Measurements from ENCODE around the gene ENPEP.
"Not testable (repeated sequence)": the region's sequence is repeated elsewhere in the genome, so short reads cannot be mapped to it uniquely, and the experiment has no call there.

ENPEP gene

DNA sequence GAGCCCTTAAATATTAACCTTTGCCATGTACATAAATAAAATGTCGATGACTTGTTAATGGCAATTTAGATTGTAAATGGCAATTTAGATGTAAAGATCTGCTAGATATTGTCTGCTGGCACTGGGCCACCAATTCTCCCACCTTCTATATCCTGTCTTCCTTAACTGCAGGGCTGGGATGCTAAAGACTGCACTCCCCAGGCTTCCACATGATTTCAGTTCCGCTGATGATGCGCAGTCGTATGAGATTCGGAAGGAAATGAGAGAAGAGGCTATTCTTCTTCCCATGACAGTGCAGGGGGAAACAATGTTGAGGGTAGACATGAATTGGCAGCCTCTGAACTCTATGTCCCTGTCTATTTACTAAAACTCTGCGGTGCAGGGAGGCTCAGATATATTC lies 91.3 kb downstream of the ENPEP start:
- TF ChIP-seq EZH2phosphoT487 (conservative IDR thresholded peaks at IDR 0.05; ENCODE audit: low read length): no peak
- TF ChIP-seq, protein P1, sequence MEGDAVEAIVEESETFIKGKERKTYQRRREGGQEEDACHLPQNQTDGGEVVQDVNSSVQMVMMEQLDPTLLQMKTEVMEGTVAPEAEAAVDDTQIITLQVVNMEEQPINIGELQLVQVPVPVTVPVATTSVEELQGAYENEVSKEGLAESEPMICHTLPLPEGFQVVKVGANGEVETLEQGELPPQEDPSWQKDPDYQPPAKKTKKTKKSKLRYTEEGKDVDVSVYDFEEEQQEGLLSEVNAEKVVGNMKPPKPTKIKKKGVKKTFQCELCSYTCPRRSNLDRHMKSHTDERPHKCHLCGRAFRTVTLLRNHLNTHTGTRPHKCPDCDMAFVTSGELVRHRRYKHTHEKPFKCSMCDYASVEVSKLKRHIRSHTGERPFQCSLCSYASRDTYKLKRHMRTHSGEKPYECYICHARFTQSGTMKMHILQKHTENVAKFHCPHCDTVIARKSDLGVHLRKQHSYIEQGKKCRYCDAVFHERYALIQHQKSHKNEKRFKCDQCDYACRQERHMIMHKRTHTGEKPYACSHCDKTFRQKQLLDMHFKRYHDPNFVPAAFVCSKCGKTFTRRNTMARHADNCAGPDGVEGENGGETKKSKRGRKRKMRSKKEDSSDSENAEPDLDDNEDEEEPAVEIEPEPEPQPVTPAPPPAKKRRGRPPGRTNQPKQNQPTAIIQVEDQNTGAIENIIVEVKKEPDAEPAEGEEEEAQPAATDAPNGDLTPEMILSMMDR (IDR thresholded peaks at IDR 0.05; ENCODE audit: insufficient read depth, low read length, poor library complexity, severe bottlenecking): no peak
- no peak overlapping the region for H3K4me3 ChIP-seq (ENCODE audit: insufficient read depth, low read length, poor library complexity, severe bottlenecking)
- no peaks in the 10 kb centered on the region for H3K36me3 ChIP-seq (ENCODE audit: low read length)
- no peak overlapping the region for H3K9ac ChIP-seq (ENCODE audit: low read length)
- no peaks in the 10 kb centered on the region for H4K20me1 ChIP-seq (ENCODE audit: low read depth, low read length)
- no peaks in the 10 kb centered on the region for H3K79me2 ChIP-seq (ENCODE audit: insufficient read depth, low read length)
- no peaks in the 10 kb centered on the region for H3K9me2 ChIP-seq (replicated peaks; ENCODE audit: insufficient read depth, low read length)
- no peaks in the 10 kb centered on the region for H3K9me3 ChIP-seq (ENCODE audit: insufficient read depth, low read length)
- H3K4me2 ChIP-seq (ENCODE audit: low read depth, low read length, poor library complexity, severe bottlenecking): no peak overlapping the region
- no peak overlapping the region for H3K27ac ChIP-seq (ENCODE audit: low read depth, low read length)
- no peaks in the 10 kb centered on the region for H3F3A ChIP-seq (ENCODE audit: insufficient read depth)
- no peaks in the 10 kb centered on the region for H3K27me3 ChIP-seq (ENCODE audit: low read length)
- no peak overlapping the region for H2AFZ ChIP-seq (ENCODE audit: low read depth, low read length, severe bottlenecking)

DNA sequence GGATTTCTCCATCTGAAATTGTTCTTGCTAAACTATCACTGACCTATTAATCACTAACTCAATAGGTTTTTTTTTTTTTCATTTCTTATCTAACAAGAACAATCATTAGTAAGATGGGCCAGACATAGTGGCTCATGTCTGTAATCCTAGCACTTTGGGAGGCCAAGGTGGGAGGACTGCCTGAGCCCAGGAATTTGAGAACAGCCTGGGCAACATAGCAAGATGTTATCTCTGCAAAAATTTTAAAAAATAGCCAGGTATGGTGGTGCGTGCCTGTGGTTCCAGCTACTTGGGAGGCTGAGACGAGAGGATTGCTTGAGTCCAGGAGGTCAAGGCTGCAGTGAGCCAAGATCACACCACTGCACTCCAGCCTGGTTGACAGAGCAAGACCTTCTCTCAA lies 100.7 kb downstream of the ENPEP start:
- not testable (repeated sequence) for H3K27ac ChIP-seq (ENCODE audit: low read depth, low read length); H3K27me3 ChIP-seq (ENCODE audit: low read length); H3K9me2 ChIP-seq (replicated peaks; ENCODE audit: insufficient read depth, low read length); H4K20me1 ChIP-seq (ENCODE audit: low read depth, low read length); H3K9me3 ChIP-seq (ENCODE audit: insufficient read depth, low read length); H3K79me2 ChIP-seq (ENCODE audit: insufficient read depth, low read length); H2AFZ ChIP-seq (ENCODE audit: low read depth, low read length, severe bottlenecking); H3K4me2 ChIP-seq (ENCODE audit: low read depth, low read length, poor library complexity, severe bottlenecking); H3K36me3 ChIP-seq (ENCODE audit: low read length); H3F3A ChIP-seq (ENCODE audit: insufficient read depth); H3K4me3 ChIP-seq (ENCODE audit: insufficient read depth, low read length, poor library complexity, severe bottlenecking); H3K9ac ChIP-seq (ENCODE audit: low read length)

DNA sequence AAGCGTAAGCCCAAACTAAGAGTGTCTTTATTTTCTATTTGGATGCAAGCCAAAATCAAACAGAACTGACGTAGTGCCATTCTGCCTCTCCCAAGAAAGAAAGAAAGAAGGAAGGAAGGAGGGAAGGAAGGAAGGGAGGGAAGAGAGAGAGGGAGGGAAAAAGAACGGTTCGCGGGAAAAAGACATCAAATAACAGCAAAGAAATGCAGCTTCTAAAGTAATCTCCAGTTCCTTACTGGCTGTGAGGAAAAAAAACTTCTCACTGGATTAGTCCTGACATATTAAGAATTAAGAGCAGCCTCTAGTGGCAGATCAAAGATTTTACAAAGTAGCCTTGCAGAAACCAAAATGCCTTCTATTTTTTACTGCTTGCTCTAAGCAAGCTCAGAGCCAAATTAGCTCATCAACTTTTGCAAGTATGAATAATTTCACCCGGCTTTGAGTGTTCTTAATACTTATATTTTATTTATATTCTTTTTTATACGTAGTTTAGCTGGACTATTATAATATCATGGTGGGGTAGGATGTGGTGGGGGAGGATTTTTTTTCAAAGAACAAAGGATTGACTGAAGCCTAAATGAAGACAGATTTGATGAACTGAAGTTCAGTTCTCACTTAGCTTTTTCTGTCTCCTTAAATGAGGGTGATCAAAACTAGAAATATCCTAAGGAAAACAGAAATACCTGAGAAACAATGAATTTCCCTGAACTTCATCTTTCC lies 110.3 kb downstream of the ENPEP start:
- Histone ChIP-seq H3K79me2 (ENCODE audit: insufficient read depth, low read length) (no peaks in the 10 kb centered on the region), H3K9ac (ENCODE audit: low read length) (no peak overlapping the region), H3F3A (ENCODE audit: insufficient read depth) (no peaks in the 10 kb centered on the region), H2AFZ (ENCODE audit: low read depth, low read length, severe bottlenecking) (no peak overlapping the region), H3K27me3 (ENCODE audit: low read length) (no peaks in the 10 kb centered on the region), H3K4me3 (ENCODE audit: insufficient read depth, low read length, poor library complexity, severe bottlenecking) (no peak overlapping the region), H3K27ac (ENCODE audit: low read depth, low read length) (no peak overlapping the region), H3K9me2 (replicated peaks; ENCODE audit: insufficient read depth, low read length) (no peaks in the 10 kb centered on the region), H3K4me2 (ENCODE audit: low read depth, low read length, poor library complexity, severe bottlenecking) (no peak overlapping the region), H3K36me3 (ENCODE audit: low read length) (no peaks in the 10 kb centered on the region), H4K20me1 (ENCODE audit: low read depth, low read length) (no peaks in the 10 kb centered on the region), H3K9me3 (ENCODE audit: insufficient read depth, low read length) (no peaks in the 10 kb centered on the region)
- TF ChIP-seq EZH2phosphoT487 (conservative IDR thresholded peaks at IDR 0.05; ENCODE audit: low read length): no peak
- TF ChIP-seq, protein P1 (IDR thresholded peaks at IDR 0.05; ENCODE audit: insufficient read depth, low read length, poor library complexity, severe bottlenecking): no peak

DNA sequence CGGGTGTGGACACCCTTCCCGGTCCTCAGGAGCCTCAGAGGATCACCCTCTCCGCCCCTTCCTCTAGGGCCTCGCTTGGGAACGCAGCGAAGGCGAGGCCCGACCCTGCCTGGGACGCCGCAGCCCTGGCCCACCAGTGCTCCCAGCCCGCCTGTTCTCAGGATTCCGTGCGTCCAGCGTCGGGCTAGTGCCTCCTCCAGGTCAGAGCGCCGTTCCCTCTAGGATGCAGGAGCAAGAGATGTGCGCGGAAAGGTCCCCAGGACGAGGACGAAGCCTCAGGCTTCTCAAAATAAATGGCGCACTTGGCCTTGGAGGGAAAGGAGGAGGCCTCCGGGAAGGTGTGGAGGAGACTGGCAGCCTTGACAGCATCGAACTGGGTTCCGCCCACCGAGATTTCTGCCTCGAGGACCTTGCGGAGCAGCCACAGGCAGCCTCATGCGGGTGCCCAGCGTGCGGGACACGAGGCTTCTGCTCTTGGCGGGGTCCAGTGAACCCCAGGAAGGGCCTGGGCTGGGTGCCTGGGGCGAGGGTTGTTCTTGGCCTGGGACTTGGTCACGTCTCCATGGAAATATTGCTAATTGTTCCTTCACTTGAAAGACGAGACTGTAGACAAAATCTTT lies 111.8 kb downstream of the ENPEP start:
- no peak overlapping the region for H3K4me2 ChIP-seq (ENCODE audit: low read depth, low read length, poor library complexity, severe bottlenecking)
- H3K27me3 ChIP-seq (ENCODE audit: low read length): no peaks in the 10 kb centered on the region
- H3K9ac ChIP-seq (ENCODE audit: low read length): no peak overlapping the region
- no peaks in the 10 kb centered on the region for H3K36me3 ChIP-seq (ENCODE audit: low read length)
- no peak overlapping the region for H2AFZ ChIP-seq (ENCODE audit: low read depth, low read length, severe bottlenecking)
- no peak overlapping the region for H3K27ac ChIP-seq (ENCODE audit: low read depth, low read length)
- H4K20me1 ChIP-seq (ENCODE audit: low read depth, low read length): no peaks in the 10 kb centered on the region
- no peaks in the 10 kb centered on the region for H3K79me2 ChIP-seq (ENCODE audit: insufficient read depth, low read length)
- TF ChIP-seq EZH2phosphoT487 (conservative IDR thresholded peaks at IDR 0.05; ENCODE audit: low read length): no peak
- TF ChIP-seq, protein P1 (IDR thresholded peaks at IDR 0.05; ENCODE audit: insufficient read depth, low read length, poor library complexity, severe bottlenecking): no peak
- H3F3A ChIP-seq (ENCODE audit: insufficient read depth): no peaks in the 10 kb centered on the region
- H3K4me3 ChIP-seq (ENCODE audit: insufficient read depth, low read length, poor library complexity, severe bottlenecking): no peak overlapping the region
- no peaks in the 10 kb centered on the region for H3K9me2 ChIP-seq (replicated peaks; ENCODE audit: insufficient read depth, low read length)
- no peaks in the 10 kb centered on the region for H3K9me3 ChIP-seq (ENCODE audit: insufficient read depth, low read length)

All from SU-DHL-6 (cell line).